Brain microvascular endothelial cell (primary cell): ENCODE results near the gene MEGF11.

ENCODE experiments used
- DNase-seq: peaks from one replicate; pipeline ENCODE4 v3.0.0-alpha.2; 2020
- H3K27ac ChIP-seq: fragments of 250-450 bp; sonication (Bioruptor Pico); 2 replicates; pipeline ENCODE4 v1.5.1; 2020; ENCODE audit warnings: mild to moderate bottlenecking, moderate library complexity
- H3K27me3 ChIP-seq: fragments of 250-450 bp; sonication (Bioruptor Pico); replicated peaks from 2 replicates; pipeline ENCODE4 v1.5.1; 2020; ENCODE audit warnings: mild to moderate bottlenecking
- H3K36me3 ChIP-seq: fragments of 250-450 bp; sonication (Bioruptor Pico); replicated peaks from 2 replicates; pipeline ENCODE4 v1.5.1; 2020; ENCODE audit warnings: mild to moderate bottlenecking
- H3K4me3 ChIP-seq: 2 replicates; pipeline ENCODE4 v1.5.1; 2011; ENCODE audit warnings: low read depth, mild to moderate bottlenecking, control low read depth, low read length, moderate library complexity
- CTCF ChIP-seq: IDR thresholded peaks from 2 replicates; pipeline ENCODE4 v1.5.1; 2011; ENCODE audit warnings: low read depth, mild to moderate bottlenecking, moderate library complexity, low read length, control low read depth, inconsistent platforms; ENCODE audit errors: missing control alignments
- in situ Hi-C: cut with HindIII; loops from 2 replicates; pipeline ENCODE4 v1.10.0; 2017; ENCODE audit warnings: low sequenced_read_pairs, low pct_ligation_motif_present

MEGF11 gene

GRCh38 chr15:65964792-65965433, 288.6 kb downstream of the MEGF11 start:
- no peak for TF ChIP-seq CTCF
- Histone ChIP-seq H3K36me3 (no peaks in the 10 kb centered on the region), H3K27ac (no peak overlapping the region), H3K27me3 (peaks cover 13% of the 10 kb centered on the region), H3K4me3 (no peak overlapping the region)
- DNase-seq = no peak
- in situ Hi-C loops = no loop called here

- TF ChIP-seq CTCF = no peak
- DNase-seq = no peak
- Histone ChIP-seq H3K27me3 (peaks cover 11% of the 10 kb centered on the region), H3K27ac (no peak overlapping the region), H3K36me3 (no peaks in the 10 kb centered on the region), H3K4me3 (no peak overlapping the region)
- in situ Hi-C loops = no loop called here
Observed at GRCh38 chr15:65963911-65964482, 289.6 kb downstream of the MEGF11 start.

GRCh38 chr15:65963358-65963757, 290.2 kb downstream of the MEGF11 start:
- DNase-seq = no peak
- in situ Hi-C loops = no loop called here
- no peak for TF ChIP-seq CTCF
- Histone ChIP-seq H3K4me3 (no peak overlapping the region), H3K27ac (no peak overlapping the region), H3K27me3 (peaks cover 5% of the 10 kb centered on the region), H3K36me3 (no peaks in the 10 kb centered on the region)

DNA sequence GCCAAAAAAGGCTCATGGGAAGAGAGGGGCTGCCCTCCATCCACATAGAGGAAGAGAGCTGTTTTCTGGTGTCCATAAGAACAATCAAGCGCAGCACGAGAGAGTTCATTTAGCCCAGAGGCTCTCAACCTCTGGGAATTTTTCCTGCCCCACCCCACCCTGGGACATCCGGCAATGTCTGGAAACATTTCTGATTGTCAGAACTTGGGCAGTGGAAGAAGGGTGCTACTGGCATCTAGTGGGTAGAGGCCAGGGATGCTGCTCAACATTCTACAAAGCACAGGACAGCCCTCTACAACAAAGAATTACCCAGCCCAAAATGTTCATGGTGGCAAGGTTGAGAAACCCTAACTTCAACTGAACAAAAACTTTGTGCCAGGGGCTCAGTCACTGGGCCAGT, 291.4 kb downstream of the MEGF11 start:
- TF ChIP-seq CTCF = no peak
- in situ Hi-C loops = no loop called here
- H3K4me3 ChIP-seq = no peak overlapping the region
- H3K27ac ChIP-seq = no peak overlapping the region
- no peak for DNase-seq
- no peaks in the 10 kb centered on the region for H3K36me3 ChIP-seq
- H3K27me3 ChIP-seq = peaks cover 5% of the 10 kb centered on the region

DNA sequence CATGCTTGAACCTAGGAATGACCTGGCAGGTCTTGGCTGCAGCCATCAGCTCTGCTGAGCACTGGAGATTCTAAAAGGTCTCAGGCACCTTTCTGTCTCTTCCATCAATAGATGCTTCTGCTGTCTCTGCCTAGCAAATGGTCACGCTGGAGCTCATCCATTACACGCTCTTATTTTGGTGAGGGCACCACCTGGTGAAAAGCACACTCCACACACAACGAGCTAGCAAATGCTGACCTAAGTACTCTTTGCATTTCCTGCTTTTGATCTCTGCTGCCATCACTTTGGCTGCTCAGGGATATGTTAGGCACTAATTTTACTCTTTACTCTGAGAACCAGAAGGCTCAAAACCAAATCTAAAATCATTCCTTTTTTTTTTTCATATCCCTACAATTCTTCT, 293.0 kb downstream of the MEGF11 start:
- H3K27ac ChIP-seq = no peak overlapping the region
- H3K4me3 ChIP-seq = no peak overlapping the region
- H3K36me3 ChIP-seq = no peaks in the 10 kb centered on the region
- DNase-seq = no peak
- in situ Hi-C loops = no loop called here
- H3K27me3 ChIP-seq = peaks cover 5% of the 10 kb centered on the region
- no peak for TF ChIP-seq CTCF

- TF ChIP-seq CTCF = no peak
- H3K27ac ChIP-seq = no peak overlapping the region
- H3K27me3 ChIP-seq = peaks cover 5% of the 10 kb centered on the region
- H3K36me3 ChIP-seq = no peaks in the 10 kb centered on the region
- in situ Hi-C loops = no loop called here
- DNase-seq = no peak
- H3K4me3 ChIP-seq = no peak overlapping the region
Observed at GRCh38 chr15:65958835-65959234, 294.7 kb downstream of the MEGF11 start.
